ENCODE results near the gene EYA4. TPM values are rescaled to one million over a fixed set of nuclear protein-coding genes. Genes with fewer than 3 reads are reported as not detected.

Gene EYA4
- total RNA-seq, 1 donor from 2014 or later: 1.6 TPM

- TF ChIP-seq CTCF (IDR thresholded peaks at IDR 0.05; ENCODE audit: insufficient read depth, low read depth, low read length) (no peak), EZH2 (IDR thresholded peaks at IDR 0.05; ENCODE audit: insufficient read depth, low read length) (no peak)
- Mint-ChIP-seq H3K27ac (ENCODE audit: unreplicated experiment) (no peak overlapping the region), H3K4me1 (ENCODE audit: low read depth, unreplicated experiment) (peaks cover 3% of the 10 kb centered on the region), H3K4me3 (ENCODE audit: unreplicated experiment) (no peak overlapping the region), H3K36me3 (ENCODE audit: low read depth, unreplicated experiment) (no peaks in the 10 kb centered on the region), H3K27me3 (ENCODE audit: low read depth, unreplicated experiment) (no peaks in the 10 kb centered on the region), H3K9me3 (ENCODE audit: unreplicated experiment) (no peaks in the 10 kb centered on the region)
- no peaks in the 10 kb centered on the region for H3K4me1 ChIP-seq (ENCODE audit: insufficient read depth, low read length)
- H3K27me3 ChIP-seq (ENCODE audit: insufficient read depth, low read length): no peaks in the 10 kb centered on the region
- H3K36me3 ChIP-seq (ENCODE audit: insufficient read depth, low read length): no peaks in the 10 kb centered on the region
- H3K79me2 ChIP-seq (ENCODE audit: insufficient read depth, low read length): no peaks in the 10 kb centered on the region
- no peaks in the 10 kb centered on the region for H3K9me3 ChIP-seq (ENCODE audit: insufficient read depth, low read depth, low read length)
- peak; percentile 19 for DNase-seq (ENCODE audit: low read depth)
- H3K4me3 ChIP-seq (ENCODE audit: insufficient read depth, low read depth, low read length): no peak overlapping the region
- H2AFZ ChIP-seq (ENCODE audit: low read depth, low read length): no peak overlapping the region
- H3K27ac ChIP-seq (ENCODE audit: low read depth, low read length): no peak overlapping the region
- H3K9ac ChIP-seq (ENCODE audit: low read length): no peak overlapping the region
- no peak for FAIRE-seq
- no peaks in the 10 kb centered on the region for H4K20me1 ChIP-seq (ENCODE audit: insufficient read depth, low read length)
- no peak overlapping the region for H3K4me2 ChIP-seq (ENCODE audit: low read length)
Observed at GRCh38 chr6:133408132-133408531, 167.0 kb downstream of the EYA4 start.

- TF ChIP-seq EZH2 (IDR thresholded peaks at IDR 0.05; ENCODE audit: insufficient read depth, low read length): no peak
- no peak for TF ChIP-seq CTCF (IDR thresholded peaks at IDR 0.05; ENCODE audit: insufficient read depth, low read depth, low read length)
- H3K27me3 Mint-ChIP-seq (ENCODE audit: low read depth, unreplicated experiment): no peaks in the 10 kb centered on the region
- H3K27ac Mint-ChIP-seq (ENCODE audit: unreplicated experiment): no peak overlapping the region
- Histone ChIP-seq H3K4me3 (ENCODE audit: insufficient read depth, low read depth, low read length) (no peak overlapping the region), H3K9me3 (ENCODE audit: insufficient read depth, low read depth, low read length) (no peaks in the 10 kb centered on the region), H3K27me3 (ENCODE audit: insufficient read depth, low read length) (no peaks in the 10 kb centered on the region), H2AFZ (ENCODE audit: low read depth, low read length) (no peak overlapping the region), H3K9ac (ENCODE audit: low read length) (no peak overlapping the region), H3K36me3 (ENCODE audit: insufficient read depth, low read length) (no peaks in the 10 kb centered on the region), H3K79me2 (ENCODE audit: insufficient read depth, low read length) (no peaks in the 10 kb centered on the region), H3K4me1 (ENCODE audit: insufficient read depth, low read length) (no peaks in the 10 kb centered on the region), H3K27ac (ENCODE audit: low read depth, low read length) (no peak overlapping the region), H4K20me1 (ENCODE audit: insufficient read depth, low read length) (no peaks in the 10 kb centered on the region), H3K4me2 (ENCODE audit: low read length) (no peak overlapping the region)
- no peak for FAIRE-seq
- peak; percentile 56 for DNase-seq (ENCODE audit: low read depth)
- H3K4me1 Mint-ChIP-seq (ENCODE audit: low read depth, unreplicated experiment): peaks cover 3% of the 10 kb centered on the region
- no peak overlapping the region for H3K4me3 Mint-ChIP-seq (ENCODE audit: unreplicated experiment)
- H3K36me3 Mint-ChIP-seq (ENCODE audit: low read depth, unreplicated experiment): no peaks in the 10 kb centered on the region
- no peaks in the 10 kb centered on the region for H3K9me3 Mint-ChIP-seq (ENCODE audit: unreplicated experiment)
Observed at GRCh38 chr6:133408543-133408942, 167.4 kb downstream of the EYA4 start.

- no peaks in the 10 kb centered on the region for H3K27me3 ChIP-seq (ENCODE audit: insufficient read depth, low read length)
- H3K4me3 ChIP-seq (ENCODE audit: insufficient read depth, low read depth, low read length): no peak overlapping the region
- H3K4me1 ChIP-seq (ENCODE audit: insufficient read depth, low read length): no peaks in the 10 kb centered on the region
- H4K20me1 ChIP-seq (ENCODE audit: insufficient read depth, low read length): no peaks in the 10 kb centered on the region
- no peak overlapping the region for H3K9ac ChIP-seq (ENCODE audit: low read length)
- TF ChIP-seq EZH2 (IDR thresholded peaks at IDR 0.05; ENCODE audit: insufficient read depth, low read length): no peak
- no peak for TF ChIP-seq CTCF (IDR thresholded peaks at IDR 0.05; ENCODE audit: insufficient read depth, low read depth, low read length)
- FAIRE-seq (no peak), DNase-seq (ENCODE audit: low read depth) (no peak)
- H3K9me3 Mint-ChIP-seq (ENCODE audit: unreplicated experiment): no peaks in the 10 kb centered on the region
- H3K4me2 ChIP-seq (ENCODE audit: low read length): no peak overlapping the region
- H3K27ac ChIP-seq (ENCODE audit: low read depth, low read length): no peak overlapping the region
- no peaks in the 10 kb centered on the region for H3K79me2 ChIP-seq (ENCODE audit: insufficient read depth, low read length)
- H3K36me3 Mint-ChIP-seq (ENCODE audit: low read depth, unreplicated experiment): no peaks in the 10 kb centered on the region
- H2AFZ ChIP-seq (ENCODE audit: low read depth, low read length): no peak overlapping the region
- no peaks in the 10 kb centered on the region for H3K9me3 ChIP-seq (ENCODE audit: insufficient read depth, low read depth, low read length)
- H3K4me3 Mint-ChIP-seq (ENCODE audit: unreplicated experiment): no peak overlapping the region
- H3K27ac Mint-ChIP-seq (ENCODE audit: unreplicated experiment): no peak overlapping the region
- H3K4me1 Mint-ChIP-seq (ENCODE audit: low read depth, unreplicated experiment): peaks cover 3% of the 10 kb centered on the region
- no peaks in the 10 kb centered on the region for H3K36me3 ChIP-seq (ENCODE audit: insufficient read depth, low read length)
- no peaks in the 10 kb centered on the region for H3K27me3 Mint-ChIP-seq (ENCODE audit: low read depth, unreplicated experiment)
Observed at GRCh38 chr6:133410638-133411435, 169.7 kb downstream of the EYA4 start.
